Cardiac fibroblast (primary cell): ENCODE results near the gene PTPRD.

Source experiments
- DNase-seq, 2 donors: peaks; one replicate each; pipeline versions ENCODE4 v3.0.0 to v3.0.0-alpha.2; 2010; ENCODE audit warnings: low read depth in 2 of 2
- H3K4me3 ChIP-seq, 2 donors: replicated peaks in 1 of 2; 1 replicate in 1 of 2; 2 replicates in 1 of 2; pipeline ENCODE4 v1.5.1; 2011; ENCODE audit warnings: low read depth in 2 of 2, low read length in 2 of 2, mild to moderate bottlenecking in 2 of 2, moderate library complexity in 1 of 2
- TF ChIP-seq, protein P1 (sequence below): IDR thresholded peaks from one replicate; pipeline ENCODE4 v1.5.1; 2011; ENCODE audit warnings: low read depth, mild to moderate bottlenecking, low read length, inconsistent platforms

PTPRD gene

DNA sequence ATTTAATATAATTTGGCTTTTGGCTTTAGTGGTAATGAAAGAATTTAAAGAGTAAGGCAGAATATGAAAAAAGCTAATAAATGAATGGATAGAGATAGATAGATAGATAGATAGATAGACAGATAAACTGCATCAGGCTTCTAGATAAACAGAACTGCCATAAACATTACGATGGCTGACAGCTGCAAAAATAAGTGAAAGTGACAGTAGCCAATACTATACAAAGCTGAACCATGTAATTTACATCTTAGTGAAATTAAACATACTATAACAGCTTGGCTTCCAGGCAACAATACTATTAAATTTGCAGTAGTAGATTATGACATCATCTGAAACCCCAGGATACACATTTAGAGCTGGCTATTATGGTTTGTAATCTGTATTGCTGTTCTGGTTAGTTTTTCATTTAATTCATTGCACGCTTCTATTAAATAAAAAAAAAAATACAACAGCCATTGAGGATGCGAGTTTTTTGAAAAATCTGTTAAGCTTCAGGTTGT lies 1354.8 kb downstream of the PTPRD start:
- no peak for DNase-seq
- TF ChIP-seq, protein P1, sequence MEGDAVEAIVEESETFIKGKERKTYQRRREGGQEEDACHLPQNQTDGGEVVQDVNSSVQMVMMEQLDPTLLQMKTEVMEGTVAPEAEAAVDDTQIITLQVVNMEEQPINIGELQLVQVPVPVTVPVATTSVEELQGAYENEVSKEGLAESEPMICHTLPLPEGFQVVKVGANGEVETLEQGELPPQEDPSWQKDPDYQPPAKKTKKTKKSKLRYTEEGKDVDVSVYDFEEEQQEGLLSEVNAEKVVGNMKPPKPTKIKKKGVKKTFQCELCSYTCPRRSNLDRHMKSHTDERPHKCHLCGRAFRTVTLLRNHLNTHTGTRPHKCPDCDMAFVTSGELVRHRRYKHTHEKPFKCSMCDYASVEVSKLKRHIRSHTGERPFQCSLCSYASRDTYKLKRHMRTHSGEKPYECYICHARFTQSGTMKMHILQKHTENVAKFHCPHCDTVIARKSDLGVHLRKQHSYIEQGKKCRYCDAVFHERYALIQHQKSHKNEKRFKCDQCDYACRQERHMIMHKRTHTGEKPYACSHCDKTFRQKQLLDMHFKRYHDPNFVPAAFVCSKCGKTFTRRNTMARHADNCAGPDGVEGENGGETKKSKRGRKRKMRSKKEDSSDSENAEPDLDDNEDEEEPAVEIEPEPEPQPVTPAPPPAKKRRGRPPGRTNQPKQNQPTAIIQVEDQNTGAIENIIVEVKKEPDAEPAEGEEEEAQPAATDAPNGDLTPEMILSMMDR: no peak
- no peak overlapping the region for H3K4me3 ChIP-seq

DNA sequence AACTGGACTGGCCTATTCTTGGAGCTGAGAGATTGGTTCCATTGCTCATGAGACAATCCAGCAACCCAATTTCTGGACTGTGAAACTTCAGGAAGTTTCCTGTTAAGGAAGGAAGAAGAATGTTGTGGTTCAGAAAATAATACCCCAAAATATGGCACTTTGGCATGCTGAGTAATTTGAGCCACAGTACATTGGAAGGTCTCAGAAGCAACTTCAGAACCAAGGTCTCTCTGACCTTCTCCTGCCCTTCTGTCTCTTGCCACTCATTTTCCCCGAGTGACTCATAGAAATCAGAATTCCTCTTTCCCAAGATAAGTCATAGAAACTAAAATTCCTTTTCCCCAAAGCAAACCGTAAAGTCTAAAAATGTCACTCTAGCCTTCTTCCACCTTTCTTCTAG lies 1366.1 kb downstream of the PTPRD start:
- TF ChIP-seq, protein P1: no peak
- no peak overlapping the region for H3K4me3 ChIP-seq
- DNase-seq: no peak

DNA sequence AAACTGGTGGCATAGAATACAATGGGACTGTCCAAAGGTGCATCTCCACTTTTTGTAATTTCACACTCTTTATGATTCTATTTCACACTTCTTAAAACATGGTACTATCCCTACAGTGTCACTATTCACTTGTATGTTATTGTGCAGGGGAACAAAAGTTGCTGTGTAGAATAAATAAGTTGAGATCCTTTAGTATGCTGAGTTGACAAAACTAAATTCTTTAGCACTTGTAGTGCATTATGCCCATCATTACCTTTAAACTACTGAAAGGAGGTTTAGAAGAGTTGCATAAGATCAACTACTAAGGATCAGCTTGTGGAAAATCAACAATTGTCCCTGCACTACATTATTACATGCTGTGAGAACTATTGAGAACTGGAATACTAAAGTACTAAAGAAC lies 1380.9 kb downstream of the PTPRD start:
- DNase-seq: no peak
- H3K4me3 ChIP-seq: no peak overlapping the region
- TF ChIP-seq, protein P1: no peak

DNA sequence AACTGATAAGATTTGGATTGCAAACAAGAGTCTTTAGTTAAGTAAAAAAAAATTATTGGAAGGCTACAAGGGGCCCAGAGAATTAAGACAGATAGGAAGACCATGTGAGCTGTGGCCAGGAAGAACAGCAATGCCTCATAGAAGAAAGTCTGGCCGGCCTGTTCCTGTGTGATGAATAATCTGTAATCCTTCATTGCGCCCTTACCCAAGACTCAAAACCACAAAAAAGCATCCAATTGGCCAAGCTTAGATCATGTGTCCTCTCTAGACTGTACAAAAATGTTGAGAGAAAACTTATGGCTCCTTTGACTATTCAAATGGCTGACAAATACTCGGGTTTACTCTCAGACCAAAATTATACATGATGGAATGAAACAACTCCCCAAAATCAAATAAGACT lies 1383.5 kb downstream of the PTPRD start:
- H3K4me3 ChIP-seq: no peak overlapping the region
- no peak for DNase-seq
- TF ChIP-seq, protein P1: no peak

DNA sequence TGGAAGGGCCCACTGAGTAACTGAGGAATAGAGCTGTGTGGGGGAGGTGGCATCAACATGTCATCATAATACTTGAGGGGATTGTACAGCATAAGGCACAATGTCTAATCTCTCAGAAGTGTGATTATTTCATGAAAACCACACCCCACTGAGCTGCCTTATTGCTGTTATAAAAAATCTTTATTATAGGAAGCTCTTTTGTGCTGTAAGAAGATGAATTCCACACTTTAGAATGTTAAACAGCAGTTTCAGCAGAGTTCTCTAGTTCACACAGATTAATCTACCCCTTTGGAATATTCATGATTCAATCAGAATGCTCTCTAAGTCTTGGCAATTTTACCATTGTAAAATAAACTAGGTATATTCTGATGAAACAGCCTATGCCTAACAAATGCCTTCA lies 1389.6 kb downstream of the PTPRD start:
- DNase-seq: no peak
- no peak overlapping the region for H3K4me3 ChIP-seq
- TF ChIP-seq, protein P1: no peak

DNA sequence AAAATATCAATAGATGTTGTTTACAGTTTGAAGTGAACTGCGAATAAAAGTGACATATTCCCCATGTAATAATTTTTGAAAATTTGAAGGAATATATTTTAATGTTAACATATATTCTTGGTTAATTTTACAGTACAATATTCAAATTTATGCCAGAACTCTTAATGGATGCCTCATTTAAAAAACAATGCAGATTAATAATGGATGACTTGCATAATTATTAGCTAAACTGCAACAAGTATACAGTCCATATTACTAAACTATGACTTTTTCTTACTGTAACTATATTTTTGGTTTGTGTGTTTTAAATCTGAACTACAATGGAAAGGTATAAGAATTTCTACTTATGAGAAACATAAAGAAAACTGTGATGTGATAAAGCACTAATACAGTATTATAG lies 1390.1 kb downstream of the PTPRD start:
- DNase-seq: no peak
- H3K4me3 ChIP-seq: no peak overlapping the region
- TF ChIP-seq, protein P1: no peak

DNA sequence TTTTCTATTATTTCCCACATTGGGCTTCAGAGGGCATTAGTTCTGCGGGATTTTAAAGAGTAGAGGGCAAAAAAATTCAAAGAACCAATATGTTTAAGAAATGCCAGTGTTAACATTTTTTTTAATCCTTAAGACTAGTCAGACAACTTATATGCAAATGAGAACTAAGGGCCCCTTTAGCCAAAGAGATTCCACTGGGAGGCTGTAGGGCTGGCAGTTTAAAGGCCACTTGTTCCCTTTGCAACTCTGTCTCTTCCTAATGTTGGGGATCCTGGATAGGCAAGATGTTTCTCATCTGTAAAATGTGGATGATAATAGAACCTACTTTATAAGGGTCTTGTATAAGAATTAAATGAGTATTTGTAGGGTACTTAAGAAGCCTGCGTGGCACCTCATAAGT lies 1395.9 kb downstream of the PTPRD start:
- TF ChIP-seq, protein P1: no peak
- DNase-seq: no peak
- no peak overlapping the region for H3K4me3 ChIP-seq
